Left renal pelvis (tissue), 4 donors: ENCODE measurements around the gene AGPAT3. TPM values are rescaled to one million over a fixed set of nuclear protein-coding genes. Genes with fewer than 3 reads are reported as not detected.

ENCODE experiments used
- DNase-seq, 4 donors: peaks; one replicate each; pipeline ENCODE4 v3.0.0-alpha.2; 2013; ENCODE audit warnings: low read depth in 4 of 4, low spot score in 3 of 4
- polyA plus RNA-seq, 4 donors: library from polyadenylated mRNA; unstranded; fragments of 120-200 nt; gene quantifications; one replicate each; pipeline ENCODE4 v1.2.1, GENCODE V29; 2013; ENCODE audit not compliant: insufficient read length in 4 of 4

The AGPAT3 gene
- polyA plus RNA-seq, 4 donors = 24.3 to 69.1 (median 51.0) TPM

GRCh38 chr21:43859747-43860214 lies 5.2 kb upstream of the AGPAT3 start:
- no peak for DNase-seq

GRCh38 chr21:43861706-43862105 lies 3.3 kb upstream of the AGPAT3 start:
- no peak for DNase-seq

- DNase-seq = no peak
Measured at GRCh38 chr21:43864313-43864961, 586 bp upstream of the AGPAT3 start.

GRCh38 chr21:43865540-43866259 lies 677 bp downstream of the AGPAT3 start:
- DNase-seq = no peak

DNA sequence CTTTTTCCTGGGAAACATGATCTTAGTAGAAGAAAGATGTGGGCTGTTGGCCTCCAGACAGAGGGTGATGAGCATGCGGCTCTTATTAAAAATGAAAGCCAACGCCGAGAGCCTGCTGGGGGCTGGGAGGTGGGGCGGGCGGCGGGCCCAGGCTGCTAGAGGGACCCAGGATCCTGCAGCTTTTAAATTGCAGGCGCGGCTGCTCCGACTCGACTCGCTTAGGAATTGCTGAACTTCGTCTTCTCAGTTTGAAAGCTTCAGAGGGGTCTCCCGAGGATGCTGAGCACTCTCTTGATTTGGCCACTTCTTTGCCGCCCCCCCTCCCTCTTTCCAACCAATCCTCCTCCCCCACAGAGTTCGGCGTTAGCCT lies 1.2 kb downstream of the AGPAT3 start:
- DNase-seq = no peak

GRCh38 chr21:43866659-43867331 lies 1.8 kb downstream of the AGPAT3 start:
- DNase-seq = no peak

DNA sequence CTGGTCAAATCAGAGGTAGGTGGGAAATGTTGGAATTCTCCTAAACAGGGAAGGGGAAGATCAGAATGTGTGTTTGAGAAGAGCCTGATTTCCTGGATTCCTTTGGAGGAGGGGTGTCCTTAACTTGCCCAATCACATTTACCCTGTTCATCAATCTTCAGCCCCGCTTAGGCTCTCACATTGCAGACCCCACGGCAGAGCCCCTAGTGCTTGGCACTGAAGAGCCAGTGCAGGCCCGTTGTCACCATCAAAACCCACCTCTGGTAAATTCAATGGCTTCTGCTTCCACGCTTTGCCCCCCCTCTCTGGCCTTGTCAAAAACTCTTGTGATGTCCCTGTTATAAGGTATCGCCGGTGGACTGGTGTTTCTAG lies 2.3 kb downstream of the AGPAT3 start:
- no peak for DNase-seq

DNA sequence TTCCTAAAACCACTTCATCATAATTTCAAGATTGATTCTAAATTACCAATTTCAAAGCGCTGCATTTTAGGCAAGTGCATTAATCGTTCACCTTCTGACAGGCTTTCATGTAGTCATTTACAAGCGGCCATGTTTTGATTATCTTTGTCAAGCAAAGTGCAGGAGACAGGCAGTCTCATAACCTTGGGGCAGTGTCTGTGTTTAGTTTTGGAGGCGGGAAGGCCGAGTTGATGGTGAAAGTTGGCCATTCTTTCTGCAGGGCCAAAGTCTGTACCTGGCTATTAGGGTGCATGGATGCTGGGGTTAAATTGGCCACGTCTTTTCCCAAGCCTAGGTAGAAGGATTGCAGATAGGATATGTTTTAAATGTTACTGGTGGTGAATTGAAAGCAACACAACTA lies 2.9 kb downstream of the AGPAT3 start:
- no peak for DNase-seq

DNA sequence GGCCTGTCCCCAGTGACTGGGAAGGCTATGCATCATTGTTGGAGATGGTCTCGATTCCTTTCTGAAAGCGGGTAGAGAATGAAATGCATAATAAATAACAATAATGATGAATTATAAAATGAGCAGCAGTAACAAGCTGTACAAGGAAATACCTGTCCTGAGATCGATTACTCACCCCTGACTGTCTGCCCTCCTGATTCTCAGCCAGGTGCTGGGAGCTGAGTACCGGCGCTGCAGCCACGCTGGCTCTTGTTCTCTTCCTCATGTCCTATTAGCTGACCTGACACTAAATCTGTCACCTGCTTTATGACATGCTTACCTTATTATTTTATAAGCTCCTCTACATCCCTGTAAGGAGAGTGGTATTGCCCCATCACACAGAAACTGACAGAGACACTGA lies 3.4 kb downstream of the AGPAT3 start:
- DNase-seq = no peak

DNA sequence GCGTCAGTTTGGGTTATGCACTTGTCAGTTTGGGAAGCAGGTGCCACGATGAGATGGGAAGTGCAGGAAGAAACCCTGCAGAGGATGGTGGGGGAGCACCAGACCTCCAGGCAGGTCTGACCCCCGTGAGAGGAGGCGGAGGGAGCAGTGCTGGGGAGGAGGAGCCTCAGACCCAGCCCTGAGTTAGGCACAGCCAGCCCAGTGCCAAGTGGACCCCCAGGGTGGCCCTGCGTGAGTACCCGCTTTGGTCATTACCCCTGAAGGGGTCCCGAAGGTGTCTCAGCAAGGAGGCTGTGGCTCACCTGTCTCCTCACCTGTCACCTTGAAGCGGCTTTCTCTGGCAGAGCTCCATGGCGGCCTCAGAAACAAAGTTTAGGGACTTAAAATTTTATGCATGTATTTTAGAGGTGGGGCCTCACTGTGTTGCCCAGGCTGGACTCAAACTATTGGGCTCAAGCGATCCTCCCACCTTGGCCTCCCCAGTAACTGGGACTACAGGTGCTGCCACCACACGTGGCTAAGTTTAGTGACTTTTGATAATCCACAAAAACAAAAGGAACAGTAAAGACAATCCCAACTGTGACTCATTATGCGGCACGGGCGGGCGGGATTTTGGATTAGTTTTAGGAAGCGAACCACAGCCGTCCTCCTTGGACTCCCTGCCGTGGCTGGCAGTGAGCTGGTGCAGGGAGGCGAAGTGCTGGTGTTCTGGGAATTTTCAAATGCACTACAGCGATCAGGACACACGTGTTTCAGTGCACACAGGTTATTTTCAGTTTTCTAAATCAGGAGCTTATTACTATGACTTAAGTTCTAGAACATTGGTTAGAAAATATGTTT lies 4.7 kb downstream of the AGPAT3 start:
- DNase-seq = no peak

DNA sequence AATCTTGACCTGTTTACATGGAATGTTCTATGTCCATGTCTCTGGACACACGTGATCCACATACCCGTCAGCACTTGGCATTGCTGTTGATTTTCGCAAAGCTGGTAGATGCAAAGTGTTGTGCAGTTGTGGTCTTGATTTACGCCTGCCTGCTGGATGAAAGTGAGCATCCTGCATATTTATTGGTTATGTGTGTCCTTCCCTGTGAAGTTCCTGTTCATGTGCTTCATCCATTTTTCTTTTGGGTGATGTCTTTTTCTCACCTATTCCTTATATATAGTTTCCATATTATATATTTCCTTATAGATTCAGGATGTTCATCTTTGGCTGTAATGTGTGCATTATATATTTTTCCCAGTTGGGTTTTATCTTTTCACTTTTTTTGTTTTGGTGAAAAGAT lies 6.5 kb downstream of the AGPAT3 start:
- DNase-seq = no peak

DNA sequence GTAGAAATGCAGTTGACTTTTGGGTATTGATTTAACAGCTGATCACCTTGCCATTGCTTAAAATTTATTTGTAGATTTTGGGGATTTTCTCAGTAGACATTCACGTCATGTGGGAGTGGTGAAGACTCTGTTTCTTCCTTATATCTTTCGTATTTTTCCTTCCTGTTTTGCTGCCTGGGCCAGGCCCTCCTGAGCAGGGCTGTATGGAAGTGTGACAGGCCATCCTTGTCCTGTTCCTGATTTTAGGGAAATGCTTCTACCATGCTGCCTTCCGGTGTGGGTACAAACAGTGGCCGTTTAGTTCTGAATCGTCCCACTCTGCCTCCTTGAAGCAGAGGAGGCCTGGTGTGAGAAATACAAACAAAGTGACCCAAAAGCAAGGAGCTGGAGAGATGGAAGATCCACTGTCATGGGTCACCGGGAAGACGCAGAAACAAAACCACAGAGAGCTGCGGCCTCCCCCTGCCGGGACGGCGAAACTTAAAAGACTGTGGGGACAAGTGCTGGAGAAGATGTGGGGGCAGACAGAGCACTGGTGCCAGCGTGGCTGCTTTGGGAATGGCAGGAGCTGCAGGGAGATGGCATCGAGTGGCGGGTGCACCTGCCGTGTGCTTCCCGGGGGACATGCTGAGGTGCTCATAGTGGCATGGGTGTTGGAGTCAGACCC lies 7.6 kb downstream of the AGPAT3 start:
- DNase-seq = no peak

DNA sequence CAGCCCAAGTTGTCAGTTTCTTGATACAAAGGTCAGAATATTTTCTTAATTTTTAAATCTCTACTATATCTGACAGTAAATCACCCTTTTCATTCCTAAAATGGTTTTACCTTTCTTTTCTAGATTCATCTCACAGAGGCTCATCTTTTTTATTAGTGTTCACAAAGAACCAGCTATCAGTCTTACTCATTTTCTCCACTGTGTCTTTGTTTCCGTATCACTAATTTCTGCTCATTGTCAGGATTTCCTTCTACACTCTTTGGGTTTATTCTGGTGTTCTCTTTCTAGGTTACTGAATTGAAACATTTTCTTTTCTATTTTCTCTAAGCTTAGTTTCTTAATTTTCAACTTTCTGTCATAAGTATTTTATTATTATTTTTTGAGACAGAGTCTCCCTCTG lies 8.7 kb downstream of the AGPAT3 start:
- DNase-seq = no peak

GRCh38 chr21:43874085-43874805 lies 9.2 kb downstream of the AGPAT3 start:
- no peak for DNase-seq

DNA sequence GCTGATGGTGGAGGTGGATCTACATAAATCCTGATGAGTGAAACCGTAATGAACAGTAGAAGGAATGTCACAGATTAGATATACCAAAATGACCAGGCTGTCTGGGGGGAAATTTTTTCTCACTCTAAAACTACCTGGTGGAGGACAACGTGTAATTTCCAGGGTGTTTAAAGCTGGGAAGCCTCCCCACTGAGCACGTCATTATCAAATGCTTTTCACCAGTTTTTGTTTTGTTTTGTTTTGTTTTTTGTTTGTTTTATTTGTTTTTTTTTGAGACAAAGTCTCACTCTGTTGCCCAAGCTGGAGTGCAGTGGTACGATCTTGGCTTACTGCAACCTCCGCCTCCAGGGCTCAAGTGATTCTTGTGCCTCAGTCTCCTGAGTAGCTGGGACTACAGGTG lies 11.6 kb downstream of the AGPAT3 start:
- DNase-seq = no peak

DNA sequence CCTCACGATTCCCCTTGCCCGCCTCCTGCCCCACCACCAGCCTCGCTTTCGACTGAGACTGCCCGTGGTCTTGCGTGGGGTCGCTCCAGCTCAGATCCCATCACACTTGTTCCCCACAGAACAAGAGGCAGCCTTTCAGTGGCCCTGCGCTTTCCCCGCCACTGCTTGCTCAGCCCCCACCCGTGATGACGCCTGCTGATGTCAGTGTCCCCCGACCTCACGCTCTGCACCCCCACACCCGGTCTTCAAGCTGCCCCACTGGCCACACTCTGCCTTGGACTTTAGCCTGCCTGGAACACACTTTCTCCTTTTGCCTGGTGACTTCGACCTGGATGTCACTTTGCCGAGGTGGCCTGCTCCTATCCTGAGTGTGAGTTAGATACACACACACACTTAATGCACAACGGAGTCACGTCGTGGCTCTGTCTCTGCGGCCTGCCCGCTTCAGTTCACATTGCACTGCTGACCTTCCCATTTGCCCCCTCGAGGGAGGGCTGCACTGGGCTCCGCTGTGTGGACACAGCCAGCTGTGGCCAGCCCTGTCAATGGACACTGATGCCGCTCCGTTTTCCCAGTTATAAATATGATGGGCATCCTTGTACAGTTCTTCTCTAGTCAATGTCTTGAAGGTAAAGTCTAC lies 13.0 kb downstream of the AGPAT3 start:
- DNase-seq = no peak

DNA sequence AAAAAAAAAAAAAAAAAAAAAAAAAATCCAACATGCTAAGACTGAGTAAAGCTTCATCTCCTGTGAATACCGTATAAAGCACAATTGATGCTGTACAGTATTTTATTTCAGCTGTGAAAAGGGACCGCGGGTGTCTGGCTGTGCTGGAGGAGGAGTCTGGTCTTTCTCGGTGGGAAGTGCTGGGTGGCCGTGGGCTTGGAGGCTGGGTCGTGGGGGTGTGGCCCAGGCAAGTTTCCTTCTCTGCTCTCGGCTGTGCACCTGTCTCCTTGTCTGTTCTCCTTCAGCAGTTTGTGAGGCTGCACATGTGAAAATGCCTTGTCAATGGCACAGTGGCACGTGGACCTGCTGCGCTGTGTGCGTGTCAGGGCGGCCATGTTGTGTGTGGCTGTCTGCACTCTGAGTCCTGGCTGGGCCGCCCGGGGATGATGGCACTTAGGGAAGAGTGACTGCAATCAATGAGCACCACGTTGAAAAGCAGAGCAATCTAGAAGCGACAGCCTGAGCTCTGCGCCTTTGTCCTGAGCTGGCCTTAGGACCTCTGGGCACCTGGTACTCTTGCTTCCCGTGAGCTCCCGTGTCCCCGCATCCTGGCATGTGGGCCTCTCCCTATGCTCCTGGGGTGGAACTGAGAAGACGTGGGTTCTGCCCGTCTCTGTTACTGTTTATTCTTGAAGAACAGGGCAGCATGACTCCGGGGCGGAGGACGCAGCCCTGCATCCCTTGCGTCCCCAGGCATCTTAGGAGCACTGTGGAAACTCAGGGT lies 14.5 kb downstream of the AGPAT3 start:
- DNase-seq = no peak

DNA sequence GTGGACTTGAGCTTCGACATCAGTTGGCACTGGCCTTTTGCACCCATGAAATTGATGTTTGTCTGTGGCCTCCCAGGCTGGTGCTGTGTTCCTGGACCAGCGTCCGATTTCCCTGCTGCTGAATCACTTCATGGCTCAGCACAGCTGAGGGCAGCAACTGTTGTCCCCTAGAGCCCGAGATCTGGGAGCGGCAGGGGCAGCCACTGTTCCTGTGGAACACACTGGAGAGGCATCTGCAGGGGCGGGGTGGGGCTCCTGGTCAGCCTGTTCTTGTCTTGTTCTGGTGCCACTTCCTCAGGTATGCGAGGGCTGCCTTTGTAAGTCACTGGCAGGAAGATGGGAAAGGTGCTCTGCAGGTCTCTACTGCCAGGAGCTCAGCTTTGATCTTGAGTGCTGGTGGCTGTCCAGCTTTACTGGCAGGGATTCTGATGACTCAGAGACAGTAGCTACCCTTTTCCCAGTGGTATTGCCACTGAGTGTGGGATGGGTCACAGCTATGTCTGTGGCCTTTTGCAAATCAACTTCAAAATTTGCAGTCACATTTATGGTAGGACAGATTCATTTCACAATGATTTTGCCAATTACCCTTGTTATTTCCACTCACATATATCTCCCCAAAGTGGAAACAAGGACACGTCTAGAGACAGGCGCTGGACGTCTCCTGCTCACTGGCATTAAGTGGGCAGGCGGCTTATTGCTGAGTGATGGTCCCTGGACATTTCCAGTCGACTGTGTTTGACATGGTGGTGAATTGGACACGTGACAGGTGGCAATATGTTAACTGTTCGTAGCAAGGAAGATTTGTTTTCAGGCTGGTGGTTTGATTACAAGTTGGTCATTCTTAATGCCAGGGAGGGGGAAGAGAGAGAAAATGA lies 15.3 kb downstream of the AGPAT3 start:
- DNase-seq = no peak
